DOHH2 (cell line): ENCODE data around the gene HNRNPA0.

Source experiments
- CTCF ChIP-seq: fragments of 200-600 bp; sonication (generic); IDR thresholded peaks from one replicate; pipeline ENCODE4 v1.5.1; 2014; ENCODE audit warnings: antibody characterized with exemption, mild to moderate bottlenecking, low read depth, low read length; ENCODE audit not compliant: poor library complexity, severe bottlenecking
- EZH2phosphoT487 ChIP-seq: fragments of 200-600 bp; sonication (generic); IDR thresholded peaks from 2 replicates; pipeline ENCODE4 v1.6.1; 2017; ENCODE audit warnings: borderline replicate concordance, mild to moderate bottlenecking, antibody characterized with exemption, low read length, moderate library complexity, mixed read lengths

GRCh38 chr5:137739737-137740136 is 14.4 kb downstream of the HNRNPA0 start:
- TF ChIP-seq EZH2phosphoT487 = no peak
- no peak for TF ChIP-seq CTCF
